ENCODE measurements around the gene SMYD1.

SMYD1 gene

GRCh38 chr2:88085602-88086001 is 18.0 kb downstream of the SMYD1 start:
- H3K27ac ChIP-seq (ENCODE audit: low read length), result no peak overlapping the region
- H3K4me3 ChIP-seq (ENCODE audit: low read length), result no peak overlapping the region
- no peak for DNase-seq (ENCODE audit: low read depth, low spot score)
- H3K36me3 ChIP-seq (ENCODE audit: control insufficient read depth, insufficient read depth, low read length), result no peaks in the 10 kb centered on the region
- WGBS (ENCODE audit: insufficient coverage, insufficient read length), result no CpG with 5 or more reads among the region's 5 CpGs
- H3K27me3 ChIP-seq (ENCODE audit: control insufficient read depth, insufficient read depth, low read length), result no peaks in the 10 kb centered on the region; the same call in 1 of the 2 replicates
- no peaks in the 10 kb centered on the region for H3K9me3 ChIP-seq (ENCODE audit: control insufficient read depth, insufficient read depth, low read length)
- peaks cover 3% of the 10 kb centered on the region; the same call in 1 of the 2 replicates for H3K4me1 ChIP-seq (ENCODE audit: control insufficient read depth, insufficient read depth, low read length)

GRCh38 chr2:88086401-88086800 is 18.8 kb downstream of the SMYD1 start:
- no peak overlapping the region for H3K27ac ChIP-seq (ENCODE audit: low read length)
- peaks cover 3% of the 10 kb centered on the region; the same call in 1 of the 2 replicates for H3K4me1 ChIP-seq (ENCODE audit: control insufficient read depth, insufficient read depth, low read length)
- WGBS (ENCODE audit: insufficient coverage, insufficient read length), result no CpG with 5 or more reads among the region's 9 CpGs
- no peaks in the 10 kb centered on the region for H3K9me3 ChIP-seq (ENCODE audit: control insufficient read depth, insufficient read depth, low read length)
- H3K27me3 ChIP-seq (ENCODE audit: control insufficient read depth, insufficient read depth, low read length), result no peaks in the 10 kb centered on the region; the same call in 1 of the 2 replicates
- H3K36me3 ChIP-seq (ENCODE audit: control insufficient read depth, insufficient read depth, low read length), result no peaks in the 10 kb centered on the region
- H3K4me3 ChIP-seq (ENCODE audit: low read length), result no peak overlapping the region
- DNase-seq (ENCODE audit: low read depth, low spot score), result no peak

- Histone ChIP-seq H3K27me3 (ENCODE audit: control insufficient read depth, insufficient read depth, low read length) (no peaks in the 10 kb centered on the region; the same call in 1 of the 2 replicates), H3K9me3 (ENCODE audit: control insufficient read depth, insufficient read depth, low read length) (no peaks in the 10 kb centered on the region), H3K4me1 (ENCODE audit: control insufficient read depth, insufficient read depth, low read length) (peaks cover 3% of the 10 kb centered on the region; the same call in 1 of the 2 replicates), H3K36me3 (ENCODE audit: control insufficient read depth, insufficient read depth, low read length) (no peaks in the 10 kb centered on the region), H3K4me3 (ENCODE audit: low read length) (no peak overlapping the region), H3K27ac (ENCODE audit: low read length) (no peak overlapping the region)
- no CpG with 5 or more reads among the region's 2 CpGs for WGBS (ENCODE audit: insufficient coverage, insufficient read length)
- DNase-seq (ENCODE audit: low read depth, low spot score), result no peak
Observed at GRCh38 chr2:88087073-88087472, 19.4 kb downstream of the SMYD1 start.

GRCh38 chr2:88087763-88088162 is 20.1 kb downstream of the SMYD1 start:
- H3K27ac ChIP-seq (ENCODE audit: low read length), result no peak overlapping the region
- no CpG with 5 or more reads among the region's 17 CpGs for WGBS (ENCODE audit: insufficient coverage, insufficient read length)
- DNase-seq (ENCODE audit: low read depth, low spot score), result no peak
- no peak overlapping the region for H3K4me3 ChIP-seq (ENCODE audit: low read length)
- H3K9me3 ChIP-seq (ENCODE audit: control insufficient read depth, insufficient read depth, low read length), result no peaks in the 10 kb centered on the region
- H3K27me3 ChIP-seq (ENCODE audit: control insufficient read depth, insufficient read depth, low read length), result no peaks in the 10 kb centered on the region; the same call in 1 of the 2 replicates
- H3K36me3 ChIP-seq (ENCODE audit: control insufficient read depth, insufficient read depth, low read length), result no peaks in the 10 kb centered on the region
- 0 out of 2 replicates have a peak, but pooled peaks cover 1% of the 10 kb centered on the region for H3K4me1 ChIP-seq (ENCODE audit: control insufficient read depth, insufficient read depth, low read length)

GRCh38 chr2:88088999-88089398 is 21.4 kb downstream of the SMYD1 start:
- DNase-seq (ENCODE audit: low read depth, low spot score), result no peak
- Histone ChIP-seq H3K4me1 (ENCODE audit: control insufficient read depth, insufficient read depth, low read length) (no peaks in the 10 kb centered on the region), H3K4me3 (ENCODE audit: low read length) (no peak overlapping the region), H3K27me3 (ENCODE audit: control insufficient read depth, insufficient read depth, low read length) (no peaks in the 10 kb centered on the region; the same call in 1 of the 2 replicates), H3K9me3 (ENCODE audit: control insufficient read depth, insufficient read depth, low read length) (no peaks in the 10 kb centered on the region), H3K36me3 (ENCODE audit: control insufficient read depth, insufficient read depth, low read length) (no peaks in the 10 kb centered on the region), H3K27ac (ENCODE audit: low read length) (no peak overlapping the region)
- WGBS (ENCODE audit: insufficient coverage, insufficient read length), result no CpG with 5 or more reads among the region's 2 CpGs

GRCh38 chr2:88090446-88091283 is 23.0 kb downstream of the SMYD1 start:
- no peak for DNase-seq (ENCODE audit: low read depth, low spot score)

GRCh38 chr2:88091943-88092342 is 24.3 kb downstream of the SMYD1 start:
- no peaks in the 10 kb centered on the region for H3K36me3 ChIP-seq (ENCODE audit: control insufficient read depth, insufficient read depth, low read length)
- no peaks in the 10 kb centered on the region for H3K4me1 ChIP-seq (ENCODE audit: control insufficient read depth, insufficient read depth, low read length)
- no peak for DNase-seq (ENCODE audit: low read depth, low spot score)
- H3K27ac ChIP-seq (ENCODE audit: low read length), result no peak overlapping the region
- WGBS (ENCODE audit: insufficient coverage, insufficient read length), result no CpG with 5 or more reads among the region's 3 CpGs
- H3K27me3 ChIP-seq (ENCODE audit: control insufficient read depth, insufficient read depth, low read length), result no peaks in the 10 kb centered on the region
- no peaks in the 10 kb centered on the region for H3K9me3 ChIP-seq (ENCODE audit: control insufficient read depth, insufficient read depth, low read length)
- H3K4me3 ChIP-seq (ENCODE audit: low read length), result no peak overlapping the region

More at GRCh38 chr2:88090446-88091283, 23.0 kb downstream of the SMYD1 start:
- Histone ChIP-seq H3K4me3 (ENCODE audit: low read length) (no peak overlapping the region), H3K27me3 (ENCODE audit: control insufficient read depth, insufficient read depth, low read length) (no peaks in the 10 kb centered on the region), H3K27ac (ENCODE audit: low read length) (no peak overlapping the region), H3K4me1 (ENCODE audit: control insufficient read depth, insufficient read depth, low read length) (no peaks in the 10 kb centered on the region), H3K36me3 (ENCODE audit: control insufficient read depth, insufficient read depth, low read length) (no peaks in the 10 kb centered on the region), H3K9me3 (ENCODE audit: control insufficient read depth, insufficient read depth, low read length) (no peaks in the 10 kb centered on the region)
- WGBS (ENCODE audit: insufficient coverage, insufficient read length), result no CpG with 5 or more reads among the region's 8 CpGs

GRCh38 chr2:88092773-88093172 is 25.1 kb downstream of the SMYD1 start:
- Histone ChIP-seq H3K4me1 (ENCODE audit: control insufficient read depth, insufficient read depth, low read length) (no peaks in the 10 kb centered on the region), H3K9me3 (ENCODE audit: control insufficient read depth, insufficient read depth, low read length) (no peaks in the 10 kb centered on the region), H3K4me3 (ENCODE audit: low read length) (no peak overlapping the region), H3K27me3 (ENCODE audit: control insufficient read depth, insufficient read depth, low read length) (no peaks in the 10 kb centered on the region), H3K27ac (ENCODE audit: low read length) (no peak overlapping the region), H3K36me3 (ENCODE audit: control insufficient read depth, insufficient read depth, low read length) (no peaks in the 10 kb centered on the region)
- DNase-seq (ENCODE audit: low read depth, low spot score), result no peak

GRCh38 chr2:88095022-88095421 is 27.4 kb downstream of the SMYD1 start:
- DNase-seq (ENCODE audit: low read depth, low spot score), result no peak
- H3K9me3 ChIP-seq (ENCODE audit: control insufficient read depth, insufficient read depth, low read length), result no peaks in the 10 kb centered on the region
- H3K4me3 ChIP-seq (ENCODE audit: low read length), result no peak overlapping the region
- H3K36me3 ChIP-seq (ENCODE audit: control insufficient read depth, insufficient read depth, low read length), result no peaks in the 10 kb centered on the region
- no peak overlapping the region for H3K27ac ChIP-seq (ENCODE audit: low read length)
- H3K27me3 ChIP-seq (ENCODE audit: control insufficient read depth, insufficient read depth, low read length), result no peaks in the 10 kb centered on the region
- no CpG with 5 or more reads among the region's 3 CpGs for WGBS (ENCODE audit: insufficient coverage, insufficient read length)
- no peaks in the 10 kb centered on the region for H3K4me1 ChIP-seq (ENCODE audit: control insufficient read depth, insufficient read depth, low read length)

- H3K4me3 ChIP-seq (ENCODE audit: low read length), result no peak overlapping the region
- no peak for DNase-seq (ENCODE audit: low read depth, low spot score)
- H3K9me3 ChIP-seq (ENCODE audit: control insufficient read depth, insufficient read depth, low read length), result no peaks in the 10 kb centered on the region
- WGBS (ENCODE audit: insufficient coverage, insufficient read length), result no CpG with 5 or more reads among the region's 5 CpGs
- no peaks in the 10 kb centered on the region for H3K4me1 ChIP-seq (ENCODE audit: control insufficient read depth, insufficient read depth, low read length)
- H3K36me3 ChIP-seq (ENCODE audit: control insufficient read depth, insufficient read depth, low read length), result no peaks in the 10 kb centered on the region
- H3K27ac ChIP-seq (ENCODE audit: low read length), result no peak overlapping the region
- no peaks in the 10 kb centered on the region for H3K27me3 ChIP-seq (ENCODE audit: control insufficient read depth, insufficient read depth, low read length)
Observed at GRCh38 chr2:88096708-88097107, 29.1 kb downstream of the SMYD1 start.

GRCh38 chr2:88097192-88097591 is 29.6 kb downstream of the SMYD1 start:
- Histone ChIP-seq H3K9me3 (ENCODE audit: control insufficient read depth, insufficient read depth, low read length) (no peaks in the 10 kb centered on the region), H3K4me3 (ENCODE audit: low read length) (no peak overlapping the region), H3K36me3 (ENCODE audit: control insufficient read depth, insufficient read depth, low read length) (no peaks in the 10 kb centered on the region), H3K27ac (ENCODE audit: low read length) (no peak overlapping the region), H3K4me1 (ENCODE audit: control insufficient read depth, insufficient read depth, low read length) (no peaks in the 10 kb centered on the region), H3K27me3 (ENCODE audit: control insufficient read depth, insufficient read depth, low read length) (no peaks in the 10 kb centered on the region)
- no CpG with 5 or more reads among the region's 3 CpGs for WGBS (ENCODE audit: insufficient coverage, insufficient read length)
- DNase-seq (ENCODE audit: low read depth, low spot score), result no peak
